ENCODE measurements around the gene CENPN. TPM values are rescaled to one million over a fixed set of nuclear protein-coding genes. Genes with fewer than 3 reads are reported as not detected.

CENPN gene
- total RNA-seq = 1 to 10 TPM; 3.8 to 5.2 (median 4.9) TPM

GRCh38 chr16:81006813-81007695 is at the start of gene CENPN, which contains the start of gene CMC2:
CENPN (plus strand) TSS chr16:81007214; CDS start chr16:81011940, 4,726 bp downstream.
CMC2 (minus strand) TSS chr16:81006885; CDS start chr16:80997394, 9,491 bp downstream.
- intact Hi-C loops (cut with DNase I; ENCODE audit: low total_unique reads) = no loop called here
- WGBS, 2 donors = 0% methylated on average over 46 to 72 of the region's 75 CpGs
- TF ChIP-seq POLR2A (IDR thresholded peaks at IDR 0.05) = peak in 1 of 2 donors; percentile 40
- TF ChIP-seq CTCF (IDR thresholded peaks at IDR 0.05) = peak in 1 of 3 donors; percentile 65
- DNase-seq (ENCODE audit: low spot score in 2 of 2) = peak; percentile 99 to 100
- H3K4me3 ChIP-seq (ENCODE audit: low read depth, poor library complexity, severe bottlenecking) = peak within 1 kb of the TSS; percentile 96

GRCh38 chr16:80958284-80958683 is 48.7 kb upstream of the CENPN start:
- TF ChIP-seq POLR2A (IDR thresholded peaks at IDR 0.05) (no peak), CTCF (IDR thresholded peaks at IDR 0.05) (no peak)
- no peak for DNase-seq (ENCODE audit: low spot score in 2 of 2)
- intact Hi-C loops (cut with DNase I; ENCODE audit: low total_unique reads) = no loop called here
- no peak overlapping the region for H3K4me3 ChIP-seq (ENCODE audit: low read depth, poor library complexity, severe bottlenecking)

- WGBS, 2 donors = 78 to 89% methylated on average over 2 of the region's 2 CpGs
- no peak for TF ChIP-seq POLR2A (IDR thresholded peaks at IDR 0.05)
- TF ChIP-seq CTCF (IDR thresholded peaks at IDR 0.05) = no peak
- no peak for DNase-seq (ENCODE audit: low spot score in 2 of 2)
- intact Hi-C loops (cut with DNase I; ENCODE audit: low total_unique reads) = no loop called here
- H3K4me3 ChIP-seq (ENCODE audit: low read depth, poor library complexity, severe bottlenecking) = no peak overlapping the region
Observed at GRCh38 chr16:80962879-80963278, 44.1 kb upstream of the CENPN start.

GRCh38 chr16:80964351-80964750 is 42.7 kb upstream of the CENPN start:
- no peak for DNase-seq (ENCODE audit: low spot score in 2 of 2)
- intact Hi-C loops (cut with DNase I; ENCODE audit: low total_unique reads) = no loop called here
- no peak overlapping the region for H3K4me3 ChIP-seq (ENCODE audit: low read depth, poor library complexity, severe bottlenecking)
- WGBS, 2 donors = 37 to 42% methylated on average over 2 of the region's 2 CpGs
- TF ChIP-seq CTCF (IDR thresholded peaks at IDR 0.05) (no peak), POLR2A (IDR thresholded peaks at IDR 0.05) (no peak)

- TF ChIP-seq CTCF (IDR thresholded peaks at IDR 0.05) (no peak), POLR2A (IDR thresholded peaks at IDR 0.05) (no peak)
- intact Hi-C loops (cut with DNase I; ENCODE audit: low total_unique reads) = no loop called here
- 87% methylated on average over 4 of the region's 4 CpGs for WGBS, 2 donors
- no peak for DNase-seq (ENCODE audit: low spot score in 2 of 2)
- H3K4me3 ChIP-seq (ENCODE audit: low read depth, poor library complexity, severe bottlenecking) = no peak overlapping the region
Observed at GRCh38 chr16:80966617-80967016, 40.4 kb upstream of the CENPN start.
